ENCODE data around the gene MRAP2.

Gene MRAP2

GRCh38 chr6:84050408-84050807 lies 16.8 kb downstream of the MRAP2 start:
- Histone ChIP-seq H3K27ac (no peak overlapping the region), H3K27me3 (ENCODE audit: control insufficient read depth, insufficient read depth, low read length) (no peaks in the 10 kb centered on the region), H3K4me3 (ENCODE audit: low read depth, low read length) (no peak overlapping the region), H3K79me2 (no peaks in the 10 kb centered on the region), H3K4me2 (ENCODE audit: low read length) (no peak overlapping the region), H3K4me1 (peaks cover 7% of the 10 kb centered on the region), H2AFZ (no peak overlapping the region), H3K36me3 (ENCODE audit: control insufficient read depth, insufficient read depth, low read length) (no peaks in the 10 kb centered on the region), H3K9me3 (ENCODE audit: control insufficient read depth, low read length) (no peaks in the 10 kb centered on the region), H3K9ac (no peak overlapping the region)
- no peak for TF ChIP-seq CTCF (IDR thresholded peaks at IDR 0.05)

- no peak for TF ChIP-seq CTCF (IDR thresholded peaks at IDR 0.05)
- no peaks in the 10 kb centered on the region for H3K79me2 ChIP-seq
Measured at GRCh38 chr6:84052204-84052882, 18.8 kb downstream of the MRAP2 start.

GRCh38 chr6:84052883-84053241 lies 19.3 kb downstream of the MRAP2 start:
- Histone ChIP-seq H3K27ac (no peak overlapping the region), H3K36me3 (ENCODE audit: control insufficient read depth, insufficient read depth, low read length) (no peaks in the 10 kb centered on the region), H3K9me3 (ENCODE audit: control insufficient read depth, low read length) (no peaks in the 10 kb centered on the region), H3K79me2 (no peaks in the 10 kb centered on the region), H2AFZ (no peak overlapping the region), H3K4me1 (peaks cover 7% of the 10 kb centered on the region), H3K4me2 (ENCODE audit: low read length) (no peak overlapping the region), H3K4me3 (ENCODE audit: low read depth, low read length) (no peak overlapping the region), H3K9ac (no peak overlapping the region), H3K27me3 (ENCODE audit: control insufficient read depth, insufficient read depth, low read length) (no peaks in the 10 kb centered on the region)
- no peak for TF ChIP-seq CTCF (IDR thresholded peaks at IDR 0.05)

More at GRCh38 chr6:84052204-84052882, 18.8 kb downstream of the MRAP2 start:
- H3K4me3 ChIP-seq (ENCODE audit: low read depth, low read length), result no peak overlapping the region
- peak overlapping the region; percentile 66 for H2AFZ ChIP-seq
- no peaks in the 10 kb centered on the region for H3K27me3 ChIP-seq (ENCODE audit: control insufficient read depth, insufficient read depth, low read length)
- H3K4me2 ChIP-seq (ENCODE audit: low read length), result no peak overlapping the region
- H3K4me1 ChIP-seq, result peaks cover 7% of the 10 kb centered on the region
- no peak overlapping the region for H3K27ac ChIP-seq
- H3K9ac ChIP-seq, result no peak overlapping the region
- no peaks in the 10 kb centered on the region for H3K9me3 ChIP-seq (ENCODE audit: control insufficient read depth, low read length)
- H3K36me3 ChIP-seq (ENCODE audit: control insufficient read depth, insufficient read depth, low read length), result no peaks in the 10 kb centered on the region

- Histone ChIP-seq H3K79me2 (no peaks in the 10 kb centered on the region), H3K36me3 (ENCODE audit: control insufficient read depth, insufficient read depth, low read length) (no peaks in the 10 kb centered on the region), H3K27ac (no peak overlapping the region), H3K4me1 (peaks cover 7% of the 10 kb centered on the region), H3K4me3 (ENCODE audit: low read depth, low read length) (no peak overlapping the region), H2AFZ (no peak overlapping the region), H3K9me3 (ENCODE audit: control insufficient read depth, low read length) (no peaks in the 10 kb centered on the region), H3K27me3 (ENCODE audit: control insufficient read depth, insufficient read depth, low read length) (no peaks in the 10 kb centered on the region), H3K9ac (no peak overlapping the region), H3K4me2 (ENCODE audit: low read length) (no peak overlapping the region)
- no peak for TF ChIP-seq CTCF (IDR thresholded peaks at IDR 0.05)
Measured at GRCh38 chr6:84055647-84056046, 22.1 kb downstream of the MRAP2 start.

- Histone ChIP-seq H3K4me3 (ENCODE audit: low read depth, low read length) (no peak overlapping the region), H3K36me3 (ENCODE audit: control insufficient read depth, insufficient read depth, low read length) (no peaks in the 10 kb centered on the region), H3K27ac (no peak overlapping the region), H3K79me2 (no peaks in the 10 kb centered on the region), H3K4me1 (no peaks in the 10 kb centered on the region), H2AFZ (no peak overlapping the region), H3K9ac (no peak overlapping the region), H3K9me3 (ENCODE audit: control insufficient read depth, low read length) (no peaks in the 10 kb centered on the region), H3K4me2 (ENCODE audit: low read length) (no peak overlapping the region), H3K27me3 (ENCODE audit: control insufficient read depth, insufficient read depth, low read length) (no peaks in the 10 kb centered on the region)
- no peak for TF ChIP-seq CTCF (IDR thresholded peaks at IDR 0.05)
Measured at GRCh38 chr6:84057908-84058307, 24.3 kb downstream of the MRAP2 start.

Measured in parathyroid adenoma (tissue), 2 donors.